Body of pancreas (tissue), 4 donors: ENCODE measurements around the gene ADAMTSL5. TPM values are rescaled to one million over a fixed set of nuclear protein-coding genes. Genes with fewer than 3 reads are reported as not detected.
A peak's percentile ranks its signal among the peaks of the same experiment; 100 is the strongest.

Experiments used
- ATAC-seq: fragments of 150-250 bp; one replicate; pipeline ENCODE4 v1.9.1; 2016
- DNase-seq, 4 donors: peaks; one replicate each; pipeline ENCODE4 v3.0.0-alpha.2; 2019
- H3K27ac ChIP-seq, 4 donors: fragments of 200-600 bp; sonication (generic); 1 replicate in 3 of 4; 2 replicates in 1 of 4; pipeline versions ENCODE4 v1.5.1 to v1.6.1; 2016 to 2019; ENCODE audit warnings: mild to moderate bottlenecking in 1 of 4, mixed read lengths in 1 of 4, moderate library complexity in 1 of 4
- H3K27me3 ChIP-seq, 2 donors: fragments of 200-600 bp; sonication (generic); one replicate each; pipeline ENCODE4 v1.6.0; 2016; ENCODE audit warnings: mild to moderate bottlenecking in 1 of 2
- H3K36me3 ChIP-seq, 2 donors: fragments of 200-600 bp; sonication (generic); replicated peaks in 1 of 2; 2 replicates each; pipeline ENCODE4 v1.5.1; 2016; ENCODE audit warnings: low read depth in 2 of 2; ENCODE audit not compliant: insufficient read depth in 1 of 2
- H3K4me1 ChIP-seq: fragments of 200-600 bp; sonication (generic); one replicate; pipeline ENCODE4 v1.6.0; 2016
- H3K4me3 ChIP-seq, 2 donors: fragments of 200-600 bp; sonication (generic); 1 replicate in 1 of 2; 2 replicates in 1 of 2; pipeline ENCODE4 v1.5.1; 2016 to 2019
- H3K9me3 ChIP-seq, 3 donors: fragments of 200-600 bp; sonication (generic); 1 replicate in 2 of 3; 2 replicates in 1 of 3; pipeline ENCODE4 v1.5.1; 2016
- POLR2A ChIP-seq, 3 donors: fragments of 450-650 bp; IDR thresholded peaks; one replicate each; pipeline ENCODE4 v1.6.1; 2016; ENCODE audit warnings: antibody characterized with exemption in 3 of 3, mild to moderate bottlenecking in 2 of 3
- WGBS, 2 donors: methylation state at CpG; one replicate each; pipeline ENCODE4 v1.1.5; 2017; 5-methylcytosine and 5-hydroxymethylcytosine counted together
- intact Hi-C: fragments of 100-400 bp; cut with DNase I; formaldehyde crosslinking; loops from one replicate; pipeline ENCODE4 v1.15.1; 2023
- total RNA-seq, 2 donors: library from RNA; depleted of rRNA; stranded (reverse); fragments of >200 nt; gene quantifications; one replicate each; pipeline ENCODE4 v1.1.0, GENCODE V29; 2016
- TF ChIP-seq, protein P1 (sequence below), 7 experiments: fragments of 450-650 bp in 4 of 7; fragments of 200-600 bp in 3 of 7; sonication (generic) in 3 of 7; IDR thresholded peaks; one replicate each; pipeline ENCODE4 v1.5.1; 2016 to 2019; ENCODE audit warnings: antibody characterized with exemption in 7 of 7

The ADAMTSL5 gene
- total RNA-seq, 2 donors from 2014 or later, result 1.3 TPM; not detected in 1

DNA sequence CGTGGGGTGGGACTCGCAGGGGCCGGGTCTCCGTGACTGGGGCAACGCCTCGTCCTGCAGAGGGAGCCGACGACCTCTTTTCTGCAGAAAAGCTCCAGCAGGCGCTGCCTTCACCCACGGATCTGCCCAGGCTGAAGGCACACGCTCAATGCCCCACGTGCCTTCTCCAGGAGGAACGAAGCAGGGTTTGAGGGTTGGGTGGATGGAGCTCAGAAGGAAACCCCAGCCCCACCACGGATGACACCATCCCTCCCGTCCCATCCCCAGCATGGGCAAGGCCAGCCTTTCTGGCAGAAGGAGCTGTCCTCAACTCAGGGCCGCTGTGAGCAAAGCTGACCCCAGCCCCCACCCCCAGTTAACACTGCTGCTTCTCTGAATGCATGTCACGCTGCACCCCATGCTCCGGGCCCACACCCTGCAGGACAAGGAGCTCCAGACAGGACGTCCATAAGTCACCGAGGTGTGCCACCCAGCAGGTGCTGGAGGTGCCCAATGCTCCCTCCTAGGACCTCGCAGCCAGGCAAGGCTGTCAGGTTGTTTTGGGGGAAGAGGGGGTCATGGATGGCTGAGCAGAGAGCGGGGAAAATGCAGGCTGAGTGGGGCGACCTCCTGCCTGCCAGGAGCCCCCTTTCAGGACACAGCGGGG is 41.2 kb downstream of the ADAMTSL5 start:
- Histone ChIP-seq H3K9me3 (no peaks in the 10 kb centered on the region), H3K27me3 (peaks cover 0 to 59% of the 10 kb centered on the region in 2 donors), H3K36me3 (no peaks in the 10 kb centered on the region), H3K4me1 (peaks cover 66% of the 10 kb centered on the region), H3K4me3 (no peak overlapping the region), H3K27ac (no peak overlapping the region)
- WGBS, 2 donors, result 20 to 30% methylated on average over 8 to 24 of the region's 24 CpGs
- ATAC-seq (no peak), DNase-seq (no peak)
- intact Hi-C loops, result no loop called here
- no peak for TF ChIP-seq POLR2A (IDR thresholded peaks at IDR 0.05)
- TF ChIP-seq, protein P1, sequence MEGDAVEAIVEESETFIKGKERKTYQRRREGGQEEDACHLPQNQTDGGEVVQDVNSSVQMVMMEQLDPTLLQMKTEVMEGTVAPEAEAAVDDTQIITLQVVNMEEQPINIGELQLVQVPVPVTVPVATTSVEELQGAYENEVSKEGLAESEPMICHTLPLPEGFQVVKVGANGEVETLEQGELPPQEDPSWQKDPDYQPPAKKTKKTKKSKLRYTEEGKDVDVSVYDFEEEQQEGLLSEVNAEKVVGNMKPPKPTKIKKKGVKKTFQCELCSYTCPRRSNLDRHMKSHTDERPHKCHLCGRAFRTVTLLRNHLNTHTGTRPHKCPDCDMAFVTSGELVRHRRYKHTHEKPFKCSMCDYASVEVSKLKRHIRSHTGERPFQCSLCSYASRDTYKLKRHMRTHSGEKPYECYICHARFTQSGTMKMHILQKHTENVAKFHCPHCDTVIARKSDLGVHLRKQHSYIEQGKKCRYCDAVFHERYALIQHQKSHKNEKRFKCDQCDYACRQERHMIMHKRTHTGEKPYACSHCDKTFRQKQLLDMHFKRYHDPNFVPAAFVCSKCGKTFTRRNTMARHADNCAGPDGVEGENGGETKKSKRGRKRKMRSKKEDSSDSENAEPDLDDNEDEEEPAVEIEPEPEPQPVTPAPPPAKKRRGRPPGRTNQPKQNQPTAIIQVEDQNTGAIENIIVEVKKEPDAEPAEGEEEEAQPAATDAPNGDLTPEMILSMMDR (IDR thresholded peaks at IDR 0.05), result no peak

DNA sequence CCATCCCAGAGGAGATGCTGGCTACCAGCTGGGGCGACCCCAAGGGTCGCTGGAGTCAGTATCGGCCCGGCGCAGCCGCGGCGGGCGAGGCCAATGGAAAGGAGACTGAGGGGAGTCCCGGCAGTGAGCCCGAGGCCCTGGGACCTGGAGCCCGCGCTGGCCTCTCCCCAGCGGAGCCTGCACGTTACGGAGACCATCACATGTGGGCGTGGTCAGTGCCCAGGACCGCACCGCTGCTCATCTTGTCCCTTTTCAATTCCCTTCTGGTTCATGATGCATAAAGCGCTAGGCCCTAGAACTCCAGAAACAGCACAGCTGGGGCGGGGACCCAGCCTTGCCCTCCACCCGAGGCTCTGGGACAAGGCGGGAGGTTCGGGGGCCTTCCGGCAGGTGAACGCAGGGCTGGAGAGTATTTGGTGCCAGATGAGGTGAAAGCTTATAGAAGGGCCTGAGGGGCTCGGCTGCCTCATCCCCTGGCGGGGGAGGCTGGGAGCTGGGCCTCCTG is 41.8 kb downstream of the ADAMTSL5 start:
- peaks cover 0 to 60% of the 10 kb centered on the region in 2 donors for H3K27me3 ChIP-seq
- TF ChIP-seq, protein P1 (IDR thresholded peaks at IDR 0.05), result no peak
- TF ChIP-seq POLR2A (IDR thresholded peaks at IDR 0.05), result no peak
- 5% methylated on average over 28 of the region's 28 CpGs; no CpG with 5 or more reads in 1 of the 2 donors for WGBS, 2 donors
- no peaks in the 10 kb centered on the region for H3K36me3 ChIP-seq
- no peaks in the 10 kb centered on the region for H3K9me3 ChIP-seq
- H3K4me3 ChIP-seq, result no peak overlapping the region
- no peak for ATAC-seq
- intact Hi-C loops, result no loop called here
- no peak overlapping the region for H3K27ac ChIP-seq
- peak in 1 of 4 donors; percentile 33 for DNase-seq
- peaks cover 70% of the 10 kb centered on the region for H3K4me1 ChIP-seq

DNA sequence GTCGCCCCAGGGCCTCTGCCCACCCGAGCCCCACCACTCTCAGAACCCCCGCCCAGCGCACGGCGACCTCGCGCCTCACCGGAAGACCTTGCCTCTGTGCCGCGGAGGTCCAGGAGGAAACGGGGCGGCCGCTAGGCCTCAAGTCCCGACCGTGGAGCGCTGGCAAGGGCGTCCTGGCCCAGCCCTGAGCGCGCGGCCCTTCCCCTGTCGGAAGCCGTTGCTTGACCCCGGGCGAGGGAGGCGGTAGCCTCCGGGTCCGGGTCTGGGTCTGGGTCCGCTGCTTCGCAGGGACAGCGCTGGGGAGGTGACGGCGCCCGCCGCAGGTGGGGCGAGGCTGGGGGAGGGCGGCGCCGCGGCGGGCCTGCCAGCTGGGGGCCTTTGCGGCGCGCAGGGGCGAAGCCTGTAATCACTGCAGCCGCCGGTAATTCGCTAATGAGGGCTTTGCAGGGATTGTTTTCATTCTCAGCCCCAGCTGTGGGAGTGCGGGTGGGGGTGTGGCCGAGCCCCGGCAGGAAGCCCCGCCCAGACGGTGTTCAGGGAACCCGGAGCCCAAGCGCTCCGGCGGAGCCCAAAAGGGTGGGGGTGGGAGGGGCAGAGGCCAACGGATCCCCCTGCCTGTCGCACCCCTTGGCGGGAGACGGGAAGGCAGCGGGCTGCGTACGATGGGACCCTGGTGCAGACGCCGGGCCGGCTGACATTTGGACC is 42.4 kb downstream of the ADAMTSL5 start:
- intact Hi-C loops, result no loop called here
- Histone ChIP-seq H3K27ac (no peak overlapping the region), H3K4me3 (no peak overlapping the region), H3K27me3 (peaks cover 0 to 60% of the 10 kb centered on the region in 2 donors), H3K4me1 (peaks cover 76% of the 10 kb centered on the region), H3K36me3 (no peaks in the 10 kb centered on the region), H3K9me3 (no peaks in the 10 kb centered on the region)
- peak; percentile 14 for ATAC-seq
- DNase-seq, result peak in 1 of 4 donors; percentile 60
- WGBS, 2 donors, result 0% methylated on average over 51 of the region's 67 CpGs; no CpG with 5 or more reads in 1 of the 2 donors
- no peak for TF ChIP-seq POLR2A (IDR thresholded peaks at IDR 0.05)
- TF ChIP-seq, protein P1 (IDR thresholded peaks at IDR 0.05), result no peak

DNA sequence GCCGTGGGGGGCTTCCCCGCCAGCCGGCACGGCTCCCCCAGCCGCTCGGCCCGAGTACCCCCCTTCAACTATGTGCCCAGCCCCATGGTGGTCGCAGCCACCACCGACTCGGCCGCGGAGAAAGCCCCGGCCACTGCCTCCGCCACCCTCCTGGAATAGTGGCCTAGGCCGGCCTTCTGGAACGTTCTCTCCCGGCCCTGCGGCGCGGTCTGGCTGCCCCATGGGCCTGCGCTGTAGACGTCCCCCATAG is 42.8 kb downstream of the ADAMTSL5 start:
- Histone ChIP-seq H3K4me3 (no peak overlapping the region), H3K27ac (no peak overlapping the region), H3K36me3 (no peaks in the 10 kb centered on the region), H3K9me3 (no peaks in the 10 kb centered on the region), H3K4me1 (peaks cover 81% of the 10 kb centered on the region), H3K27me3 (peaks cover 0 to 60% of the 10 kb centered on the region in 2 donors)
- 7% methylated on average over 15 of the region's 22 CpGs; no CpG with 5 or more reads in 1 of the 2 donors for WGBS, 2 donors
- ATAC-seq (no peak), DNase-seq (no peak)
- intact Hi-C loops, result no loop called here
- TF ChIP-seq, protein P1 (IDR thresholded peaks at IDR 0.05), result no peak
- no peak for TF ChIP-seq POLR2A (IDR thresholded peaks at IDR 0.05)
